ENCODE measurements around the gene MGRN1. TPM values are rescaled to one million over a fixed set of nuclear protein-coding genes. Genes with fewer than 3 reads are reported as not detected.

MGRN1 gene
- total RNA-seq, 4 donors from 2014 or later, result 26.4 to 51.8 (median 31.4) TPM

GRCh38 chr16:4679156-4679849, 54.7 kb downstream of the MGRN1 start:
- no peak for ATAC-seq (ENCODE audit: low FRiP score)
- no peak for DNase-seq (ENCODE audit: low spot score)
- TF ChIP-seq CTCF (IDR thresholded peaks at IDR 0.05), result no peak

DNA sequence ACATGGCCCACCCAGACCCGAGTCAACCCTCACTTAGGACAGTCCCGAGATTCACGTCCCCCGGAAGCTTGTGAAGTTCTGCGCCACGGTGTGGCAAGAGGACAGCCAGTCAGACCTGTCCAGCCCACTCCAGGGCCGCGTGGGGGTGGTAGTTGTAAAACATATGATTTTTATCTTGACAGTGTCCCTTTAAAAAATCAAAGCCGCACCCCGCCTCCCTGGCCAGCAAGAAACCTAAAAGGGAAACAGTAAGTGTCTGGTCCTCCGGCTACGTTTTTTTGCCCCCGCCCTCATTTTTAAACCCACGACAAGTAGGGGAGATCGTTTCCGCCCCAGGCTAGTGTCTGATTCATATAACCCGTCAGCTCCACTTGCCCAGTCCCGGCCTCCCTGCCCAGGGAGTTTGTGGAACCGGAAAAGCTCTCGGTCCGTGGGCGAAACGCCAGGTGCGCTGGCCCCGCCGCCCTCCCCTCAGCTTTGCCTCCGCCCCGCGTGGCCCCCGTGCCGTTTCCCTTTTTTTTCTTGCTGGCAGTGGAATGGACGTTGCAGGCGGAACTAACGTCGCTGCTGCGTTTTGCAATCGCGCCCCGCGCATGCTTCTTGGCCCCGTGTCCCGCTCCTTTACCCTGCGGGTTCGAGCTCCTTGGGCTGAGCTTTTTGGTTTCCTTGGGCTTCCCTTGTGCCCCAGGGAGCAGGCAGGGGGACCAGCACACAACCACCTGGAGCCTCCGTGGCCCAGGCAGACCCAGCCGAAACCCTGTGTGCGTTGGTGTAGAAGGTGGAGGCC, 55.4 kb downstream of the MGRN1 start:
- no peak for TF ChIP-seq CTCF (IDR thresholded peaks at IDR 0.05)
- ATAC-seq (ENCODE audit: low FRiP score), result peak; percentile 64
- peak; percentile 34 for DNase-seq (ENCODE audit: low spot score)

GRCh38 chr16:4680673-4681470, 56.2 kb downstream of the MGRN1 start:
- no peak for DNase-seq (ENCODE audit: low spot score)
- ATAC-seq (ENCODE audit: low FRiP score), result no peak
- no peak for TF ChIP-seq CTCF (IDR thresholded peaks at IDR 0.05)

DNA sequence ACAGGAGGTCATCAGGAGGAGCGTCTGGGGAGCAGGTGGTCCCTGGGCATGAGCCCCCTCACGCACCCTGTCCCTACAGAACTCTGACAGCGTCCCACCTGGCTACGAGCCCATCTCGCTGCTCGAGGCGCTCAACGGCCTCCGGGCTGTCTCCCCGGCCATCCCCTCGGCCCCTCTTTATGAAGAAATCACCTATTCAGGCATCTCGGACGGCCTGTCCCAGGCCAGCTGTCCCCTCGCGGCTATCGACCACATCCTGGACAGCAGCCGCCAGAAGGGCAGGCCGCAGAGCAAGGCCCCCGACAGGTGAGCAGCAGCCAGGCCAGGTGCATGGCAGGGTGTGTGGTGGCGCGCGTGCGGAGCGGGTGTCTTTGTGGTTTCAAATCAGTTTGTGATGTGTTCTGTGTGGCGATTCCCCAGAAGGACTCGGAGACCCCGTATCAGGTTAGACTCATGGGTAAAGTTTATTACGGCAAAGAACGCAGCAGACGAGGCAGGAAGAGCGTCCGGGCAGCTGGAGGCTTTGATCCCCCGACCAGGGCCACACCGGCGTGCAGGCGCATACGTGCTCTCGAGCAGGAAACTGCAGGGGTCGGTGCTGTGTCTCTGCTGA, 57.0 kb downstream of the MGRN1 start:
- TF ChIP-seq CTCF (IDR thresholded peaks at IDR 0.05), result no peak
- DNase-seq (ENCODE audit: low spot score), result no peak
- no peak for ATAC-seq (ENCODE audit: low FRiP score)

GRCh38 chr16:4682084-4682591, 57.5 kb downstream of the MGRN1 start:
- no peak for TF ChIP-seq CTCF (IDR thresholded peaks at IDR 0.05)
- DNase-seq (ENCODE audit: low spot score) (no peak), ATAC-seq (ENCODE audit: low FRiP score) (no peak)

GRCh38 chr16:4682616-4683254, 58.1 kb downstream of the MGRN1 start:
- no peak for ATAC-seq (ENCODE audit: low FRiP score)
- no peak for TF ChIP-seq CTCF (IDR thresholded peaks at IDR 0.05)
- DNase-seq (ENCODE audit: low spot score), result no peak
